OCI-LY7 (cell line): ENCODE measurements around the gene RBKS. TPM values are rescaled to one million over a fixed set of nuclear protein-coding genes. Genes with fewer than 3 reads are reported as not detected.

Source experiments
- BruUV-seq: library from RNA; stranded (reverse); fragments of 400-500 nt; replicated peaks from 2 replicates; lab custom pipeline; 2021; lab: Mats Ljungman, UMichigan
- CTCF ChIA-PET: fragments of 300-600 bp; sonication (Branson Sonifier 250); formaldehyde crosslinking; loops from one replicate; lab custom pipeline; 2022; ENCODE audit warnings: antibody characterized with exemption; ENCODE audit not compliant: unreplicated experiment; lab: Charles Lee
- POLR2A ChIA-PET: fragments of 300-600 bp; sonication (Branson Sonifier 250); formaldehyde crosslinking; loops from one replicate; lab custom pipeline; 2022; ENCODE audit warnings: antibody characterized with exemption; lab: Charles Lee
- DNase-seq: peaks from one replicate; pipeline ENCODE4 v3.0.0-alpha.2; 2015; ENCODE audit warnings: low spot score
- H2AFZ ChIP-seq: fragments of 200-600 bp; sonication (generic), shearing (Covaris generic); 2 replicates; pipeline ENCODE4 v1.6.1; 2014; ENCODE audit warnings: mild to moderate bottlenecking, antibody characterized with exemption, low read length, moderate library complexity
- H3K27ac ChIP-seq: fragments of 200-600 bp; sonication (generic); 2 replicates; pipeline ENCODE4 v1.5.1; 2014; ENCODE audit warnings: mixed run types, low read depth, mild to moderate bottlenecking, moderate library complexity, low read length, inconsistent platforms; ENCODE audit not compliant: poor library complexity, severe bottlenecking
- H3K36me3 ChIP-seq: fragments of 200-600 bp; sonication (generic); 2 replicates; pipeline ENCODE4 v1.6.1; 2014; ENCODE audit warnings: mild to moderate bottlenecking, antibody characterized with exemption, low read length, moderate library complexity, mixed read lengths; ENCODE audit not compliant: insufficient read depth
- H3K4me1 ChIP-seq: fragments of 200-600 bp; sonication (generic); 2 replicates; pipeline ENCODE4 v1.5.1; 2014; ENCODE audit warnings: mild to moderate bottlenecking, low read length; ENCODE audit not compliant: insufficient read depth, poor library complexity, severe bottlenecking
- H3K4me2 ChIP-seq: fragments of 200-600 bp; sonication (generic); 2 replicates; pipeline ENCODE4 v1.6.1; 2014; ENCODE audit warnings: mild to moderate bottlenecking, low read length
- H3K4me3 ChIP-seq: fragments of 200-600 bp; sonication (generic); 2 replicates; pipeline ENCODE4 v1.5.1; 2014; ENCODE audit warnings: mild to moderate bottlenecking, low read depth, low read length; ENCODE audit not compliant: poor library complexity, severe bottlenecking
- H3K79me2 ChIP-seq: fragments of 200-600 bp; sonication (generic); 2 replicates; pipeline ENCODE4 v1.6.1; 2016; ENCODE audit warnings: low read depth, mild to moderate bottlenecking, low read length, moderate library complexity, mixed read lengths; ENCODE audit not compliant: insufficient read depth
- H3K9me2 ChIP-seq: fragments of 200-600 bp; sonication (generic); 2 replicates; pipeline ENCODE4 v1.6.1; 2016; ENCODE audit warnings: mild to moderate bottlenecking, low read length, mixed read lengths; ENCODE audit not compliant: insufficient read depth
- H3K9me3 ChIP-seq: fragments of 200-600 bp; sonication (generic); 2 replicates; pipeline ENCODE4 v1.6.1; 2014; ENCODE audit warnings: mild to moderate bottlenecking, mixed run types, low read length, mixed read lengths
- H4K20me1 ChIP-seq: fragments of 200-600 bp; sonication (generic); 2 replicates; pipeline ENCODE4 v1.6.1; 2014; ENCODE audit warnings: mild to moderate bottlenecking, antibody characterized with exemption, low read length, moderate library complexity, mixed read lengths; ENCODE audit not compliant: insufficient read depth
- CTCF ChIP-seq: fragments of 200-600 bp; sonication (generic); conservative IDR thresholded peaks from 2 replicates; pipeline ENCODE4 v1.5.1; 2014; ENCODE audit warnings: mild to moderate bottlenecking, antibody characterized with exemption, low read length, moderate library complexity, mixed read lengths
- EZH2phosphoT487 ChIP-seq: fragments of 200-600 bp; sonication (generic); IDR thresholded peaks from 2 replicates; pipeline ENCODE4 v1.6.1; 2018; ENCODE audit warnings: low read depth, borderline replicate concordance, mild to moderate bottlenecking, mixed run types, antibody characterized with exemption, low read length, moderate library complexity, mixed read lengths
- intact Hi-C: fragments of 100-400 bp; cut with micrococcal nuclease; formaldehyde crosslinking; loops from one replicate; pipeline ENCODE4 v1.10.0; 2022; ENCODE audit not compliant: unreplicated experiment
- total RNA-seq, 2 experiments: library from RNA; depleted of rRNA in 1 of 2; stranded (reverse); fragments of >200 nt in 1 of 2; shearing (Covaris generic) in 1 of 2; gene quantifications; 2 replicates each; pipeline ENCODE4 v1.2.3, GENCODE V29; 2014 to 2022

The RBKS gene
- total RNA-seq, 2 experiments from 2014 or later, result 1.1 TPM

DNA sequence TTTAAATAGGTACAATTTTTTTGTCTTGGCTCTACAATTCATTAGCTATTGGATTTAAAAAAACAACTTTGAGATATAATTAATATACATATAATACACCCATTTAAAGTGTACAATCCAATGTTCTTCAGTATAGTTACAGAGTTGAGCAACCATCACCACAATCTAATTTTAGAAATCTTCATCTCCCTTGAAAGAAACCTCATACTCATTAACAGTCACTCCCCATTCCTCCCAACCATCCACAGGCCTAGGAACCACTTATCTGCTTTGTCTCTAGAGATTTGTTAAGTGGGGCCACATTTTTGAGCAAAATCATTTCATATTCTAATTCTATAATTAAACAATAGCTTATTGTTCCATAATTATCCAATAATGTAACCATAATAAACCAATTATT lies 86.0 kb downstream of the RBKS start:
- ChIA-PET POLR2A (interaction anchor here (0.6 to 0.7 kb wide), 3 partner anchors 29 to 1763 kb away, joined by 3 read pairs; no protein-coding TSS in a partner anchor), CTCF (no interaction called here)

DNA sequence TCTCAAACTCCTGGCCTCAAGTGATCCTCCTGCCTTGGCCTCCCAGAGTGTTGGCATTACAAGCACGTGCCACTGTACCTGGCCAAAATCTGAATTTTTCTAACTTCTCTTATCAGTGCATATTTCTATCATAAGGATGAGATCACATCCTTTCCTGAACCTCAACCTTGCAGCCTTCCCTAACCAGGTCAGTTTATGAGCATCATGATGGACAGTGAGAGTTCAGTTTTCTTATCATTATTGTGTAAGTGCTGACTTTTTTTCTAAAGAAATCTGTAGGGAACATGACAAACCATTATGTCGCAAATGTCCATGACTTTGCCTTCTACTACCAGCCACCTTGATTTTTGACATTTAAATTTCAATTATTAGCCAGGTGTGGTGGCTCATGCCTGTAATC lies 87.1 kb downstream of the RBKS start:
- DNase-seq, result no peak
- H3K79me2 ChIP-seq, result no peaks in the 10 kb centered on the region
- no peak overlapping the region for H3K27ac ChIP-seq
- BruUV-seq, result no TSS peak
- H2AFZ ChIP-seq, result no peak overlapping the region
- no peak for TF ChIP-seq EZH2phosphoT487
- no peak for TF ChIP-seq CTCF
- intact Hi-C loops, result no loop called here
- no peaks in the 10 kb centered on the region for H3K9me2 ChIP-seq
- ChIA-PET POLR2A (no interaction called here), CTCF (no interaction called here)
- H3K36me3 ChIP-seq, result no peaks in the 10 kb centered on the region
- H3K4me3 ChIP-seq, result no peak overlapping the region
- H3K9me3 ChIP-seq, result no peaks in the 10 kb centered on the region
- no peaks in the 10 kb centered on the region for H4K20me1 ChIP-seq
- H3K4me1 ChIP-seq, result no peaks in the 10 kb centered on the region
- H3K4me2 ChIP-seq, result no peak overlapping the region

More for the DNA sequence above, 86.0 kb downstream of the RBKS start:
- Histone ChIP-seq H2AFZ (no peak overlapping the region), H3K9me3 (no peaks in the 10 kb centered on the region), H3K36me3 (no peaks in the 10 kb centered on the region), H3K27ac (no peak overlapping the region), H3K4me3 (no peak overlapping the region), H3K4me2 (no peak overlapping the region), H3K9me2 (no peaks in the 10 kb centered on the region), H3K4me1 (no peaks in the 10 kb centered on the region), H4K20me1 (no peaks in the 10 kb centered on the region), H3K79me2 (no peaks in the 10 kb centered on the region)
- no peak for TF ChIP-seq CTCF
- no peak for TF ChIP-seq EZH2phosphoT487
- no peak for DNase-seq
- intact Hi-C loops, result no loop called here
- no TSS peak for BruUV-seq

DNA sequence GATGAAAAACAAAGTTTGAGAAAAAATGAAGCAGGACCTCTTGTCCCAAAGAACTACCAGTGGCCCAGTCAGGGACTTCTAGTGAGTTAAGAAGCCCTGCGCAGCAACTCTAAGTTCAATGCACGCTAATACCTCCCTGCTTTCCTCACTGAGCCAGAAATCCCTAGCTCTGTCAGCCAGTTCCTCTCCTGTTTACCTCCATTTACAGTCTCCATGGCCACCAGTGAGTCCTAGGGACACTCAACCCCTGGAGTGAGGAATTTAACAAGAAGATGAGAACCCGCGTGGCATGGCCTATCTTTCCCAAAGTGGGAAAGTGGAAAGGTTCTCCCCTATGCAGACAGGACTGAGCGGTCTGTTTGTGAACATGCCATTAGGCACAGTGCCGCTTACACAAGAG lies 87.6 kb downstream of the RBKS start:
- H3K4me3 ChIP-seq, result no peak overlapping the region
- ChIA-PET CTCF (no interaction called here), POLR2A (no interaction called here)
- no peak overlapping the region for H3K4me2 ChIP-seq
- no peaks in the 10 kb centered on the region for H3K79me2 ChIP-seq
- TF ChIP-seq CTCF (no peak), EZH2phosphoT487 (no peak)
- no peak overlapping the region for H2AFZ ChIP-seq
- H3K9me2 ChIP-seq, result no peaks in the 10 kb centered on the region
- no peak overlapping the region for H3K27ac ChIP-seq
- no peaks in the 10 kb centered on the region for H4K20me1 ChIP-seq
- no peak for DNase-seq
- H3K36me3 ChIP-seq, result no peaks in the 10 kb centered on the region
- no TSS peak for BruUV-seq
- H3K4me1 ChIP-seq, result no peaks in the 10 kb centered on the region
- no peaks in the 10 kb centered on the region for H3K9me3 ChIP-seq
- intact Hi-C loops, result no loop called here
